HCT116 (cell line): Measurements from ENCODE around the gene MAP7. TPM values are rescaled to one million over a fixed set of nuclear protein-coding genes. Genes with fewer than 3 reads are reported as not detected.

Experiments used
- ATAC-seq: fragments of 200-7000 bp; cut with Tn5 transposase; 2 replicates; pipeline ENCODE4 v1.9.1; 2020; ENCODE audit warnings: mild to moderate bottlenecking, moderate library complexity
- BruUV-seq: library from RNA; stranded (reverse); fragments of 400-500 nt; replicated peaks from 2 replicates; lab custom pipeline; 2021; lab: Mats Ljungman, UMichigan
- CTCF ChIA-PET: fragments of 300-600 bp; sonication (Branson Sonifier 250); formaldehyde crosslinking; loops from one replicate; lab custom pipeline; 2021; ENCODE audit warnings: antibody characterized with exemption; lab: Charles Lee
- POLR2A ChIA-PET: fragments of 300-600, 350-600 bp; sonication (Branson Sonifier 250); formaldehyde crosslinking; loops from one replicate; lab custom pipeline; 2021; ENCODE audit warnings: antibody characterized with exemption; lab: Charles Lee
- RAD21 ChIA-PET, 2 experiments: fragments of 300-600 bp; sonication (Branson Sonifier 250); formaldehyde crosslinking; loops; one replicate each; lab custom pipeline; 2023; ENCODE audit warnings: low total read pairs in 2 of 2; ENCODE audit not compliant: uncharacterized antibody in 2 of 2, unreplicated experiment in 2 of 2, low non-redundant PET in 1 of 2; lab: Charles Lee
- DNase-seq: peaks from one replicate; pipeline ENCODE4 v3.0.0-alpha.2; 2010; ENCODE audit warnings: low read depth, low spot score
- H2AFZ ChIP-seq: fragments of 200-600 bp; shearing (Covaris generic), sonication (generic); 2 replicates; pipeline ENCODE4 v1.6.1; 2017; ENCODE audit warnings: low read depth, mixed run types, mixed read lengths, antibody characterized with exemption, low read length; ENCODE audit not compliant: poor library complexity, severe bottlenecking
- H3K27ac ChIP-seq: 2 replicates; pipeline ENCODE4 v1.5.1; 2012; ENCODE audit warnings: low read depth, low read length
- H3K27me3 ChIP-seq: fragments of 200-600 bp; sonication (generic); 2 replicates; pipeline ENCODE4 v1.6.1; 2016; ENCODE audit warnings: mixed run types, low read length, mixed read lengths; ENCODE audit not compliant: insufficient read depth
- H3K36me3 ChIP-seq, 2 experiments: fragments of 200-500 bp in 1 of 2; fragments of 200-600 bp in 1 of 2; sonication (Bioruptor generic) in 1 of 2; sonication (generic) in 1 of 2; 2 replicates each; pipeline versions ENCODE4 v1.5.1 to v1.6.1; 2014 to 2016; ENCODE audit warnings: low read length in 2 of 2, inconsistent platforms in 1 of 2, mixed read lengths in 1 of 2, mixed run types in 1 of 2; ENCODE audit not compliant: insufficient read depth in 2 of 2, control insufficient read depth in 1 of 2
- H3K4me1 ChIP-seq, 2 experiments: fragments of 200-600 bp in 1 of 2; sonication (generic) in 1 of 2; 2 replicates each; pipeline versions ENCODE4 v1.5.1 to v1.6.1; 2012 to 2017; ENCODE audit warnings: low read length in 2 of 2, inconsistent platforms in 1 of 2, mild to moderate bottlenecking in 1 of 2, mixed read lengths in 1 of 2, mixed run types in 1 of 2, moderate library complexity in 1 of 2; ENCODE audit not compliant: insufficient read depth in 2 of 2, control insufficient read depth in 1 of 2
- H3K4me2 ChIP-seq: fragments of 200-600 bp; sonication (generic); 2 replicates; pipeline ENCODE4 v1.6.1; 2017; ENCODE audit warnings: mixed run types, low read length, mixed read lengths
- H3K4me3 ChIP-seq, 2 experiments: fragments of 200-600 bp in 1 of 2; sonication (generic) in 1 of 2; replicated peaks in 1 of 2; 2 replicates each; pipeline ENCODE4 v1.5.1; 2011 to 2016; ENCODE audit warnings: low read length in 2 of 2, control low read depth in 1 of 2, low read depth in 1 of 2, mild to moderate bottlenecking in 1 of 2, mixed read lengths in 1 of 2, mixed run types in 1 of 2
- H3K79me2 ChIP-seq: fragments of 200-600 bp; sonication (generic); 2 replicates; pipeline ENCODE4 v1.6.1; 2017; ENCODE audit warnings: mild to moderate bottlenecking, mixed run types, low read length, moderate library complexity, mixed read lengths; ENCODE audit not compliant: insufficient read depth
- H3K9ac ChIP-seq: fragments of 200-600 bp; sonication (generic); 2 replicates; pipeline ENCODE4 v1.6.1; 2016; ENCODE audit warnings: low read length, mixed read lengths
- H3K9me2 ChIP-seq: fragments of 200-600 bp; sonication (generic), shearing (Covaris generic); 2 replicates; pipeline ENCODE4 v1.6.1; 2017; ENCODE audit warnings: mixed run types, mild to moderate bottlenecking, moderate library complexity; ENCODE audit not compliant: insufficient read depth
- H3K9me3 ChIP-seq, 2 experiments: fragments of 200-500 bp in 1 of 2; fragments of 200-600 bp in 1 of 2; sonication (Bioruptor generic) in 1 of 2; sonication (generic) in 1 of 2; 2 replicates each; pipeline ENCODE4 v1.6.1; 2014 to 2017; ENCODE audit warnings: low read length in 2 of 2, mixed read lengths in 2 of 2, inconsistent platforms in 1 of 2, low read depth in 1 of 2, mild to moderate bottlenecking in 1 of 2, mixed run types in 1 of 2, moderate library complexity in 1 of 2; ENCODE audit not compliant: control insufficient read depth in 1 of 2, insufficient read depth in 1 of 2
- H4K20me1 ChIP-seq: fragments of 200-600 bp; sonication (generic), shearing (Covaris generic); 2 replicates; pipeline ENCODE4 v1.6.1; 2017; ENCODE audit warnings: mixed run types, mild to moderate bottlenecking, moderate library complexity; ENCODE audit not compliant: insufficient read depth
- ATF3 ChIP-seq: IDR thresholded peaks from 2 replicates; pipeline ENCODE4 v1.6.1; 2012
- CBX3 ChIP-seq: IDR thresholded peaks from 2 replicates; pipeline ENCODE4 v1.6.1; 2012; ENCODE audit warnings: low read depth
- CEBPB ChIP-seq: IDR thresholded peaks from 2 replicates; pipeline ENCODE4 v1.6.1; 2012; ENCODE audit warnings: low read depth
- CTCF ChIP-seq, 3 experiments: fragments of 200-600 bp in 1 of 3; sonication (generic) in 1 of 3; IDR thresholded peaks in 2 of 3; conservative IDR thresholded peaks in 1 of 3; 2 replicates each; pipeline ENCODE4 v1.5.1; 2012 to 2017; ENCODE audit warnings: low read depth in 2 of 3, low read length in 2 of 3, antibody characterized with exemption in 1 of 3, borderline replicate concordance in 1 of 3, control low read depth in 1 of 3, mild to moderate bottlenecking in 1 of 3, mixed read lengths in 1 of 3, mixed run types in 1 of 3, moderate library complexity in 1 of 3; ENCODE audit not compliant: insufficient read depth in 1 of 3
- ELF1 ChIP-seq: IDR thresholded peaks from 2 replicates; pipeline ENCODE4 v1.6.1; 2012; ENCODE audit warnings: low read depth, borderline replicate concordance
- EZH2phosphoT487 ChIP-seq: fragments of 200-600 bp; IDR thresholded peaks from 2 replicates; pipeline ENCODE4 v1.6.1; 2018; ENCODE audit warnings: antibody characterized with exemption, borderline replicate concordance
- FOSL1 ChIP-seq: IDR thresholded peaks from 2 replicates; pipeline ENCODE4 v1.6.1; 2012; ENCODE audit warnings: low read depth
- JUND ChIP-seq: IDR thresholded peaks from 2 replicates; pipeline ENCODE4 v1.6.1; 2012
- MAX ChIP-seq: IDR thresholded peaks from 2 replicates; pipeline ENCODE4 v1.6.1; 2012
- POLR2A ChIP-seq: IDR thresholded peaks from 2 replicates; pipeline ENCODE4 v1.7.0; 2011; ENCODE audit warnings: borderline replicate concordance; ENCODE audit not compliant: insufficient read depth, insufficient read length; ENCODE audit errors: extremely low read depth
- POLR2AphosphoS5 ChIP-seq: IDR thresholded peaks from 2 replicates; pipeline ENCODE4 v1.6.1; 2011; ENCODE audit warnings: mild to moderate bottlenecking, low read depth, low read length, moderate library complexity
- RAD21 ChIP-seq: IDR thresholded peaks from 2 replicates; pipeline ENCODE4 v1.6.1; 2012; ENCODE audit warnings: low read depth, mild to moderate bottlenecking
- SIN3A ChIP-seq: IDR thresholded peaks from 2 replicates; pipeline ENCODE4 v1.6.1; 2012; ENCODE audit warnings: low read depth
- TCF7L2 ChIP-seq: IDR thresholded peaks from 2 replicates; pipeline ENCODE4 v1.7.0; 2011; ENCODE audit warnings: borderline replicate concordance, inconsistent platforms; ENCODE audit not compliant: insufficient read depth, insufficient read length; ENCODE audit errors: extremely low read depth
- YY1 ChIP-seq: IDR thresholded peaks from 2 replicates; pipeline ENCODE4 v1.6.1; 2011; ENCODE audit warnings: low read length, low read depth, moderate library complexity, mild to moderate bottlenecking; ENCODE audit not compliant: insufficient replicate concordance; ENCODE audit errors: extremely low read depth
- ZNF274 ChIP-seq: fragments of 200-500 bp; sonication (Bioruptor generic); IDR thresholded peaks from 2 replicates; pipeline ENCODE4 v1.6.1; 2014; ENCODE audit warnings: mild to moderate bottlenecking, low read depth, low read length, inconsistent platforms
- intact Hi-C: fragments of 100-400 bp; cut with micrococcal nuclease; formaldehyde crosslinking; loops from 2 replicates; pipeline ENCODE4 v1.10.0; 2022
- total RNA-seq: library from RNA; stranded (reverse); gene quantifications from one replicate; pipeline ENCODE4 v1.2.1, GENCODE V29; 2021; ENCODE audit not compliant: unreplicated experiment

Gene MAP7
- total RNA-seq, 1 experiment from 2014 or later, result 35.5 TPM

GRCh38 chr6:136501096-136501495 lies 49.1 kb downstream of the MAP7 start:
- no peaks in the 10 kb centered on the region for H4K20me1 ChIP-seq
- no peak overlapping the region for H3K9ac ChIP-seq
- no peaks in the 10 kb centered on the region for H3K9me2 ChIP-seq
- no peaks in the 10 kb centered on the region for H3K9me3 ChIP-seq
- H3K4me1 ChIP-seq, result no peaks in the 10 kb centered on the region
- no peak overlapping the region for H3K4me3 ChIP-seq
- TF ChIP-seq RAD21, result no peak
- no peak for TF ChIP-seq CTCF (IDR thresholded peaks at IDR 0.05 in 2 of 3, conservative IDR thresholded peaks at IDR 0.05 in 1 of 3; ENCODE audit: borderline replicate concordance in 1 of 3, insufficient read depth in 1 of 3, low read depth in 2 of 3, low read length in 2 of 3)
- no peak for TF ChIP-seq EZH2phosphoT487
- no peak for TF ChIP-seq POLR2A
- no peak for TF ChIP-seq SIN3A
- no peak for TF ChIP-seq ZNF274
- TF ChIP-seq POLR2AphosphoS5, result no peak
- TF ChIP-seq YY1, result no peak
- TF ChIP-seq JUND, result no peak
- no peak for TF ChIP-seq ELF1
- TF ChIP-seq TCF7L2, result no peak
- TF ChIP-seq ATF3, result no peak
- TF ChIP-seq CEBPB, result no peak
- TF ChIP-seq FOSL1, result no peak
- no peak for TF ChIP-seq CBX3
- no peak for TF ChIP-seq MAX
- POLR2A ChIA-PET, result no interaction called here
- no TSS peak for BruUV-seq
- DNase-seq, result no peak
- ATAC-seq, result no peak
- no peak overlapping the region for H3K27ac ChIP-seq
- H3K27me3 ChIP-seq, result no peaks in the 10 kb centered on the region
- peaks cover 15% of the 10 kb centered on the region for H3K79me2 ChIP-seq
- intact Hi-C loops, result no loop called here
- no peak overlapping the region for H2AFZ ChIP-seq
- CTCF ChIA-PET, result no interaction called here
- RAD21 ChIA-PET, result no interaction called here
- H3K4me2 ChIP-seq, result no peak overlapping the region
- no peaks in the 10 kb centered on the region for H3K36me3 ChIP-seq
